H1 (cell line): Measurements from ENCODE around the gene PDE9A. TPM values are rescaled to one million over a fixed set of nuclear protein-coding genes. Genes with fewer than 3 reads are reported as not detected.

Source experiments
- CHD1 ChIP-seq: IDR thresholded peaks from 2 replicates; pipeline ENCODE4 v1.6.1; 2012; ENCODE audit warnings: low read depth, low read length, improper control_type of control experiment
- CTBP2 ChIP-seq: IDR thresholded peaks from 2 replicates; pipeline ENCODE4 v1.7.0; 2011; ENCODE audit warnings: borderline replicate concordance, mild to moderate bottlenecking, moderate library complexity, mixed read lengths, low read length; ENCODE audit not compliant: insufficient read depth, insufficient read length
- FOSL1 ChIP-seq: IDR thresholded peaks from 2 replicates; pipeline ENCODE4 v1.6.1; 2011; ENCODE audit warnings: mild to moderate bottlenecking, low read depth, low read length, moderate library complexity; ENCODE audit not compliant: insufficient read depth
- GTF2F1 ChIP-seq: IDR thresholded peaks from 2 replicates; pipeline ENCODE4 v1.6.1; 2012; ENCODE audit warnings: low read depth, low read length, improper control_type of control experiment, borderline replicate concordance
- HDAC2 ChIP-seq, 2 experiments: fragments of 300-600 bp in 1 of 2; sonication (generic) in 1 of 2; IDR thresholded peaks; 2 replicates each; pipeline ENCODE4 v1.6.1; 2011 to 2012; ENCODE audit warnings: low read depth in 2 of 2, low read length in 2 of 2, mild to moderate bottlenecking in 2 of 2, moderate library complexity in 2 of 2, borderline replicate concordance in 1 of 2, inconsistent platforms in 1 of 2
- JUND ChIP-seq: IDR thresholded peaks from 2 replicates; pipeline ENCODE4 v1.6.1; 2011; ENCODE audit warnings: mild to moderate bottlenecking, improper control_type of control experiment, low read length
- NANOG ChIP-seq: IDR thresholded peaks from 2 replicates; pipeline ENCODE4 v1.6.1; 2011; ENCODE audit warnings: low read length, low read depth, mild to moderate bottlenecking, inconsistent platforms; ENCODE audit not compliant: insufficient read depth, poor library complexity, severe bottlenecking
- RBBP5 ChIP-seq: IDR thresholded peaks from 2 replicates; pipeline ENCODE4 v1.7.1; 2012; ENCODE audit warnings: low read depth, mild to moderate bottlenecking, inconsistent platforms, low read length, moderate library complexity, borderline replicate concordance
- TAF1 ChIP-seq: IDR thresholded peaks from 2 replicates; pipeline ENCODE4 v1.6.1; 2011; ENCODE audit warnings: mild to moderate bottlenecking, low read depth, low read length
- ZNF274 ChIP-seq: IDR thresholded peaks from 2 replicates; pipeline ENCODE4 v1.7.0; 2012; ENCODE audit warnings: low read length, borderline replicate concordance; ENCODE audit errors: extremely low read depth
- polyA plus RNA-seq, 7 experiments: library from polyadenylated mRNA; depleted of rRNA in 3 of 7; stranded (reverse) in 5 of 7; unstranded in 2 of 7; fragments of >200 nt in 5 of 7; fragments of 200-250 nt in 2 of 7; gene quantifications; 1 replicate in 5 of 7; 2 replicates in 1 of 7; 4 replicates in 1 of 7; pipeline versions ENCODE4 v1.2.1 to v1.2.3, GENCODE V29; 2011 to 2013; ENCODE audit warnings: missing spikeins in 2 of 7, mixed read lengths in 2 of 7
- total RNA-seq: library from RNA; stranded (reverse); fragmentation: NEBNext Ultra II Directional; extraction: Animal tissue kit (Norgen Biotek cat#: 25700); gene quantifications from 2 replicates; pipeline ENCODE4 v1.2.1, GENCODE V29; 2021
- TF ChIP-seq, protein P1 (sequence below): IDR thresholded peaks from 2 replicates; pipeline ENCODE4 v1.6.1; 2012; ENCODE audit warnings: inconsistent platforms

The PDE9A gene
- total and polyA plus RNA-seq, 2 of the 8 experiments (the other 6 are each of a cell fraction or from before 2014, with no cell fraction given): 39.2 to 45.9 TPM

GRCh38 chr21:42781150-42781970 lies 127.9 kb downstream of the PDE9A start (continued):
- TF ChIP-seq, protein P1, sequence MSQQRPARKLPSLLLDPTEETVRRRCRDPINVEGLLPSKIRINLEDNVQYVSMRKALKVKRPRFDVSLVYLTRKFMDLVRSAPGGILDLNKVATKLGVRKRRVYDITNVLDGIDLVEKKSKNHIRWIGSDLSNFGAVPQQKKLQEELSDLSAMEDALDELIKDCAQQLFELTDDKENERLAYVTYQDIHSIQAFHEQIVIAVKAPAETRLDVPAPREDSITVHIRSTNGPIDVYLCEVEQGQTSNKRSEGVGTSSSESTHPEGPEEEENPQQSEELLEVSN: peak; percentile 91
- TF ChIP-seq CTBP2: peak; percentile 72
- TF ChIP-seq CHD1: no peak
- no peak for TF ChIP-seq ZNF274
- TF ChIP-seq TAF1: 0 out of 2 replicates have a peak, but pooled peaks have one; percentile 30
- TF ChIP-seq GTF2F1: no peak
- TF ChIP-seq HDAC2 (IDR thresholded peaks at IDR 0.05; ENCODE audit: borderline replicate concordance in 1 of 2, low read depth in 2 of 2, low read length in 2 of 2): peak in 1 of 2 experiments; percentile 61; a peak in 1 of 4 replicates
- TF ChIP-seq NANOG: no peak
- peak; percentile 76; the same call in 1 of the 2 replicates for TF ChIP-seq RBBP5
- TF ChIP-seq JUND: no peak
- no peak for TF ChIP-seq FOSL1
